ENCODE measurements around the gene LURAP1L. TPM values are rescaled to one million over a fixed set of nuclear protein-coding genes. Genes with fewer than 3 reads are reported as not detected.

LURAP1L gene
- polyA plus RNA-seq, 2 of the 4 experiments (the other 2 are of a cell fraction): 24.4 to 61.4 TPM

DNA sequence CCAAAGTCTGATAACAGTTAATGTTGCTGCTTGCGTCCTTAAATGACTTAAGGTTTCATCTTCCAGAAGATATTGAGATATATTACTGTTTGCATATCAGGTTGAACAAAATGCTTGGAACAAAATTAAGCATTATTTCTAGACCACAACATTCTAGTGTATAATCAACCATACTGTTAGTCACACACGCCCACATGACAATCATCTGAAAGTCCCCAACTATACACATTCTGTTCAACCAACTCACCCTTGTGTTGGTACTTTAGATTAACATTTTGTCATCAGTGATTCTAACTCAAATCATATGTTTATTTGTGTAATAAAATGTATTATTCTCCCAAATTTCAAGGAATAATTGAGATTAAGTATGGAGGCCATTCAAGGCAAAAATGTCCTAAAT is 47.3 kb downstream of the LURAP1L start (continued):
- TF ChIP-seq FOSL2 (IDR thresholded peaks at IDR 0.05) (no peak), FOSL2 (CRISPR knock-in tag; IDR thresholded peaks at IDR 0.05) (no peak), BHLHE40 (IDR thresholded peaks at IDR 0.05; ENCODE audit: low read depth, low read length) (no peak)

DNA sequence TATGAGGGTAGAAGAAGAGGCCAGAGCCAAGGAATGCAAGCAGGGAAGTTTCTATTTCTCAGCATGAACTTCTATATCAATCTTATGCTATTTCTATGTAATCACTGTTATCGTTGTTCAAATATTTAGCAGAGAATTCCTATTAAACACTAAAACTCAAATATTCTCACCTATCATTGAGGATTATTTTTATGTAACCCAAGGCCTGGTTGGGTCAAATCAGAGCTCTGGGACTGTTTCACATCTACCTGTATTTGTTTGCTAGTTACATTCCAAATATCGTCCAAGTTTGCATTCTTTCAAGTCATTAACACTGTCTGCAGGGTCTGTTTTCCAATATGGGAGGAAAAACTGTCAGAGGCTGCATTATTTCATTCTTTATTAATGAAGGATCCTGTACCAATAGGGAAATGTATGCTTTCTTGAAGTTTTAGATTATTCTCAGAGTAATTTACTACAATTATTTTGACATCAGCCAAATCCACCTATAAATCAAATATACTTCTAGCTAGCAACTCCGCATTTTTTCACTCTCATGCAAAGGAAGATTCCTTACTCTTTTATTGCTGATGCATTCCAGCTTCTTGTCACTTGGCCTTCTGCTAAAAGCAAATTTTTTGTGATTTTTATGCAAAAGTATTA is 52.2 kb downstream of the LURAP1L start:
- Histone ChIP-seq H3K27ac (no peak overlapping the region), H3K4me3 (no peak overlapping the region), H3K4me2 (no peak overlapping the region), H3K4me1 (no peaks in the 10 kb centered on the region), H3K9me3 (no peaks in the 10 kb centered on the region)
- ATAC-seq: no peak
- ChIA-PET CTCF (interaction anchor here (0.7 to 4.9 kb wide), 4 partner anchors 9 to 51 kb away, joined by 3 to 23 read pairs (median 4); no protein-coding TSS in a partner anchor), POLR2A (no interaction called here)
- FAIRE-seq: no peak
- TF ChIP-seq MAZ (IDR thresholded peaks at IDR 0.05; ENCODE audit: borderline replicate concordance, low read depth, low read length): no peak
- TF ChIP-seq KDM1A (IDR thresholded peaks at IDR 0.05; ENCODE audit: low read depth): no peak
- no peak for TF ChIP-seq HOXB5 (CRISPR knock-in tag; IDR thresholded peaks at IDR 0.05)
- no peak for TF ChIP-seq NR3C1 (IDR thresholded peaks at IDR 0.05)
- TF ChIP-seq ZNF302 (CRISPR knock-in tag; IDR thresholded peaks at IDR 0.05): no peak
- TF ChIP-seq FOSB (CRISPR knock-in tag; IDR thresholded peaks at IDR 0.05): no peak
- TF ChIP-seq, protein P1, sequence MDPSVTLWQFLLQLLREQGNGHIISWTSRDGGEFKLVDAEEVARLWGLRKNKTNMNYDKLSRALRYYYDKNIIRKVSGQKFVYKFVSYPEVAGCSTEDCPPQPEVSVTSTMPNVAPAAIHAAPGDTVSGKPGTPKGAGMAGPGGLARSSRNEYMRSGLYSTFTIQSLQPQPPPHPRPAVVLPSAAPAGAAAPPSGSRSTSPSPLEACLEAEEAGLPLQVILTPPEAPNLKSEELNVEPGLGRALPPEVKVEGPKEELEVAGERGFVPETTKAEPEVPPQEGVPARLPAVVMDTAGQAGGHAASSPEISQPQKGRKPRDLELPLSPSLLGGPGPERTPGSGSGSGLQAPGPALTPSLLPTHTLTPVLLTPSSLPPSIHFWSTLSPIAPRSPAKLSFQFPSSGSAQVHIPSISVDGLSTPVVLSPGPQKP (IDR thresholded peaks at IDR 0.05; ENCODE audit: low read depth, low read length): no peak
- TF ChIP-seq FOXS1 (CRISPR knock-in tag; IDR thresholded peaks at IDR 0.05): no peak
- TF ChIP-seq CHD2 (IDR thresholded peaks at IDR 0.05; ENCODE audit: low read length, partially characterized antibody): no peak
- TF ChIP-seq, protein P2, sequence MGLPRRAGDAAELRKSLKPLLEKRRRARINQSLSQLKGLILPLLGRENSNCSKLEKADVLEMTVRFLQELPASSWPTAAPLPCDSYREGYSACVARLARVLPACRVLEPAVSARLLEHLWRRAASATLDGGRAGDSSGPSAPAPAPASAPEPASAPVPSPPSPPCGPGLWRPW (IDR thresholded peaks at IDR 0.05): no peak
- TF ChIP-seq TP53 (CRISPR knock-in tag; IDR thresholded peaks at IDR 0.05): no peak
- TF ChIP-seq RAD21 (conservative IDR thresholded peaks at IDR 0.05 in 1 of 2, IDR thresholded peaks at IDR 0.05 in 1 of 2): no peak
- no peak for TF ChIP-seq HOXB13 (CRISPR knock-in tag; IDR thresholded peaks at IDR 0.05; ENCODE audit: low read depth)
- TF ChIP-seq POLR2A (IDR thresholded peaks at IDR 0.05; ENCODE audit: low read length): no peak
- TF ChIP-seq, protein P3, sequence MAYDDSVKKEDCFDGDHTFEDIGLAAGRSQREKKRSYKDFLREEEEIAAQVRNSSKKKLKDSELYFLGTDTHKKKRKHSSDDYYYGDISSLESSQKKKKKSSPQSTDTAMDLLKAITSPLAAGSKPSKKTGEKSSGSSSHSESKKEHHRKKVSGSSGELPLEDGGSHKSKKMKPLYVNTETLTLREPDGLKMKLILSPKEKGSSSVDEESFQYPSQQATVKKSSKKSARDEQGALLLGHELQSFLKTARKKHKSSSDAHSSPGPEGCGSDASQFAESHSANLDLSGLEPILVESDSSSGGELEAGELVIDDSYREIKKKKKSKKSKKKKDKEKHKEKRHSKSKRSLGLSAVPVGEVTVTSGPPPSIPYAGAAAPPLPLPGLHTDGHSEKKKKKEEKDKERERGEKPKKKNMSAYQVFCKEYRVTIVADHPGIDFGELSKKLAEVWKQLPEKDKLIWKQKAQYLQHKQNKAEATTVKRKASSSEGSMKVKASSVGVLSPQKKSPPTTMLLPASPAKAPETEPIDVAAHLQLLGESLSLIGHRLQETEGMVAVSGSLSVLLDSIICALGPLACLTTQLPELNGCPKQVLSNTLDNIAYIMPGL (CRISPR knock-in tag; IDR thresholded peaks at IDR 0.05; ENCODE audit: borderline replicate concordance): no peak
- no peak for TF ChIP-seq TFCP2L1 (CRISPR knock-in tag; IDR thresholded peaks at IDR 0.05)
- no peak for TF ChIP-seq SREBF2 (IDR thresholded peaks at IDR 0.05)
- TF ChIP-seq RARB (CRISPR knock-in tag; IDR thresholded peaks at IDR 0.05): no peak
- no peak for TF ChIP-seq KDM5A (IDR thresholded peaks at IDR 0.05)
- no peak for TF ChIP-seq JUNB (IDR thresholded peaks at IDR 0.05)
- 75% methylated on average over 3 of the region's 3 CpGs for WGBS (ENCODE audit: missing lambda C conversion rate)
- no peak for DNase-seq (ENCODE audit: low read depth in 1 of 2, low spot score in 1 of 2)

DNA sequence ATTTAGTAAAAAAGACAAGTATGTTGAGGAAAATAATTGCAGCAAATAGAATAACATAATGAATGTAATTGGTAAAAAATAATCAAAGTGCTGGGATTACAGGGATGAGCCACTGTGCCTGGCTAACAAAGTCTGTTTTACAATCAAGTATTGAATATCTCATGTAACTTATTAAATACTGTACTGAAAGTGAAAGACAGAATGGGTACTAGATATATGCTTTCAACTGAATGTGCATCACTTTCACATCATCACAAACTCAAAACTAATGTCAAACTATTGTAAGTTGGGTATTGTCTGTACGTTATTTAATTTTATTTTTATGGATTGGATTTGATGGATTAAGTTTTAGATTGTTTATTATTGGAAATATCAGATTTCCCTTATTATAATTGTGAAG is 58.9 kb downstream of the LURAP1L start:
- H3K9me3 ChIP-seq: peaks cover 12% of the 10 kb centered on the region; the same call in 2 of the 3 replicates
- ATAC-seq: no peak
- TF ChIP-seq JUNB (IDR thresholded peaks at IDR 0.05) (no peak), FOSB (CRISPR knock-in tag; IDR thresholded peaks at IDR 0.05) (no peak)
- TF ChIP-seq, protein P4, sequence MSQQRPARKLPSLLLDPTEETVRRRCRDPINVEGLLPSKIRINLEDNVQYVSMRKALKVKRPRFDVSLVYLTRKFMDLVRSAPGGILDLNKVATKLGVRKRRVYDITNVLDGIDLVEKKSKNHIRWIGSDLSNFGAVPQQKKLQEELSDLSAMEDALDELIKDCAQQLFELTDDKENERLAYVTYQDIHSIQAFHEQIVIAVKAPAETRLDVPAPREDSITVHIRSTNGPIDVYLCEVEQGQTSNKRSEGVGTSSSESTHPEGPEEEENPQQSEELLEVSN (IDR thresholded peaks at IDR 0.05; ENCODE audit: borderline replicate concordance, low read depth): no peak

More for the DNA sequence above, 58.9 kb downstream of the LURAP1L start:
- FAIRE-seq (no peak), DNase-seq (ENCODE audit: low read depth in 1 of 2, low spot score in 1 of 2) (no peak)
- 77% methylated on average over 1 of the region's 1 CpG for WGBS (ENCODE audit: missing lambda C conversion rate)
- Histone ChIP-seq H3K27ac (no peak overlapping the region), H3K4me2 (no peak overlapping the region), H3K4me1 (no peaks in the 10 kb centered on the region), H3K4me3 (no peak overlapping the region)
- POLR2A ChIA-PET: no interaction called here
- CTCF ChIA-PET: interaction anchor here (1.6 kb wide), 1 partner anchor 58 kb away, joined by 6 read pairs; no protein-coding TSS in a partner anchor
